Measurements from ENCODE around the gene GLMP.
A peak's percentile ranks its signal among the peaks of the same experiment; 100 is the strongest.
"Not testable (repeated sequence)": the region's sequence is repeated elsewhere in the genome, so short reads cannot be mapped to it uniquely, and the experiment has no call there.

The GLMP gene

GRCh38 chr1:156295391-156295947, at the start of gene GLMP:
GLMP (minus strand) TSS chr1:156295679; CDS start chr1:156295645, 34 bp downstream.
- DNase-seq, result peak; percentile 80

GRCh38 chr1:156344409-156344808, 48.9 kb upstream of the GLMP start:
- no peak for DNase-seq

GRCh38 chr1:156342166-156342955, 46.9 kb upstream of the GLMP start:
- DNase-seq, result no peak

GRCh38 chr1:156338180-156338976, 42.9 kb upstream of the GLMP start, which contains the start of the genes CCT3 and TSACC:
CCT3 (minus strand) TSS chr1:156338292; CDS start chr1:156338184, 108 bp downstream.
TSACC (plus strand) TSS chr1:156338526; CDS start chr1:156339758, 1,232 bp downstream.
- peak; percentile 100 for DNase-seq

GRCh38 chr1:156337888-156338179, 42.4 kb upstream of the GLMP start:
- no peak for DNase-seq

GRCh38 chr1:156337052-156337887, 41.8 kb upstream of the GLMP start:
- no peak for DNase-seq

GRCh38 chr1:156336242-156336641, 40.8 kb upstream of the GLMP start:
- DNase-seq, result peak; percentile 48

- DNase-seq, result not testable (repeated sequence)
Measured at GRCh38 chr1:156323179-156323578, 27.7 kb upstream of the GLMP start.

GRCh38 chr1:156320560-156320959, 25.1 kb upstream of the GLMP start:
- no peak for DNase-seq

GRCh38 chr1:156319664-156320063, 24.2 kb upstream of the GLMP start:
- peak; percentile 45 for DNase-seq

- no peak for DNase-seq
Measured at GRCh38 chr1:156316909-156317308, 21.4 kb upstream of the GLMP start.

GRCh38 chr1:156310962-156311361, 15.5 kb upstream of the GLMP start:
- DNase-seq, result no peak

- no peak for DNase-seq
Measured at GRCh38 chr1:156308078-156308477, 12.6 kb upstream of the GLMP start.

GRCh38 chr1:156305215-156305614, 9.7 kb upstream of the GLMP start:
- DNase-seq, result no peak

- no peak for DNase-seq
Measured at GRCh38 chr1:156303241-156303640, 7.8 kb upstream of the GLMP start.

GRCh38 chr1:156298852-156299357, 3.4 kb upstream of the GLMP start, which contains the start of gene VHLL:
VHLL (minus strand) TSS chr1:156299307; CDS start chr1:156299189, 118 bp downstream.
- no peak for DNase-seq

GRCh38 chr1:156293895-156294294, 1.6 kb downstream of the GLMP start:
- no peak for DNase-seq

- DNase-seq, result no peak
Measured at GRCh38 chr1:156293098-156293434, 2.4 kb downstream of the GLMP start.

- DNase-seq, result no peak
Measured at GRCh38 chr1:156291226-156292061, 4.0 kb downstream of the GLMP start.

- DNase-seq, result no peak
Measured at GRCh38 chr1:156289857-156290256, 5.6 kb downstream of the GLMP start.

- DNase-seq, result no peak
Measured at GRCh38 chr1:156286061-156286460, 9.4 kb downstream of the GLMP start.

GRCh38 chr1:156285437-156285836, 10.0 kb downstream of the GLMP start:
- no peak for DNase-seq
